ENCODE results near the gene HGFAC.
"Not testable (repeated sequence)": the region's sequence is repeated elsewhere in the genome, so short reads cannot be mapped to it uniquely, and the experiment has no call there.

Gene HGFAC

GRCh38 chr4:3406021-3406420 lies 35.7 kb upstream of the HGFAC start:
- peaks cover 2% of the 10 kb centered on the region for H3K4me1 Mint-ChIP-seq
- no peak overlapping the region for H3K27ac Mint-ChIP-seq (ENCODE audit: low read depth)
- no peaks in the 10 kb centered on the region for H3K36me3 Mint-ChIP-seq (ENCODE audit: insufficient read depth)
- ATAC-seq (replicated peaks; ENCODE audit: extremely low read depth, poor library complexity, severe bottlenecking) (no peak), DNase-seq (ENCODE audit: low spot score in 2 of 2) (no peak)
- H3K9me3 Mint-ChIP-seq = no peaks in the 10 kb centered on the region
- no peak overlapping the region for H3K4me3 Mint-ChIP-seq
- no peaks in the 10 kb centered on the region for H3K27me3 Mint-ChIP-seq

GRCh38 chr4:3406431-3406830 lies 35.3 kb upstream of the HGFAC start:
- Mint-ChIP-seq H3K4me3 (no peak overlapping the region), H3K36me3 (ENCODE audit: insufficient read depth) (no peaks in the 10 kb centered on the region)

GRCh38 chr4:3407171-3407771 lies 34.5 kb upstream of the HGFAC start:
- Mint-ChIP-seq H3K4me1 (peaks cover 4% of the 10 kb centered on the region), H3K27ac (ENCODE audit: low read depth) (no peak overlapping the region), H3K9me3 (no peaks in the 10 kb centered on the region), H3K36me3 (ENCODE audit: insufficient read depth) (no peaks in the 10 kb centered on the region), H3K27me3 (no peaks in the 10 kb centered on the region), H3K4me3 (no peak overlapping the region)
- ATAC-seq (replicated peaks; ENCODE audit: extremely low read depth, poor library complexity, severe bottlenecking) (no peak), DNase-seq (ENCODE audit: low spot score in 2 of 2) (no peak)

More at GRCh38 chr4:3406431-3406830, 35.3 kb upstream of the HGFAC start:
- no peak for ATAC-seq (replicated peaks; ENCODE audit: extremely low read depth, poor library complexity, severe bottlenecking)
- Mint-ChIP-seq H3K9me3 (no peaks in the 10 kb centered on the region), H3K4me1 (peaks cover 4% of the 10 kb centered on the region), H3K27ac (ENCODE audit: low read depth) (no peak overlapping the region), H3K27me3 (no peaks in the 10 kb centered on the region)
- DNase-seq (ENCODE audit: low spot score in 2 of 2) = no peak

GRCh38 chr4:3407930-3408792 lies 33.6 kb upstream of the HGFAC start:
- Mint-ChIP-seq H3K9me3 (no peaks in the 10 kb centered on the region), H3K4me1 (peaks cover 4% of the 10 kb centered on the region), H3K27me3 (no peaks in the 10 kb centered on the region), H3K27ac (ENCODE audit: low read depth) (no peak overlapping the region), H3K36me3 (ENCODE audit: insufficient read depth) (no peaks in the 10 kb centered on the region), H3K4me3 (no peak overlapping the region)
- DNase-seq (ENCODE audit: low spot score in 2 of 2) (no peak), ATAC-seq (replicated peaks; ENCODE audit: extremely low read depth, poor library complexity, severe bottlenecking) (no peak)

GRCh38 chr4:3408793-3409330 lies 32.9 kb upstream of the HGFAC start:
- ATAC-seq (replicated peaks; ENCODE audit: extremely low read depth, poor library complexity, severe bottlenecking) (no peak), DNase-seq (ENCODE audit: low spot score in 2 of 2) (no peak)
- Mint-ChIP-seq H3K27ac (ENCODE audit: low read depth) (no peak overlapping the region), H3K36me3 (ENCODE audit: insufficient read depth) (no peaks in the 10 kb centered on the region), H3K27me3 (no peaks in the 10 kb centered on the region), H3K4me3 (no peak overlapping the region), H3K9me3 (no peaks in the 10 kb centered on the region), H3K4me1 (peaks cover 4% of the 10 kb centered on the region)

- Mint-ChIP-seq H3K27me3 (no peaks in the 10 kb centered on the region), H3K9me3 (no peaks in the 10 kb centered on the region), H3K4me3 (no peak overlapping the region), H3K4me1 (peaks cover 4% of the 10 kb centered on the region), H3K27ac (ENCODE audit: low read depth) (no peak overlapping the region), H3K36me3 (ENCODE audit: insufficient read depth) (no peaks in the 10 kb centered on the region)
- DNase-seq (ENCODE audit: low spot score in 2 of 2) = no peak
- ATAC-seq (replicated peaks; ENCODE audit: extremely low read depth, poor library complexity, severe bottlenecking) = no peak
Measured at GRCh38 chr4:3409571-3410091, 32.1 kb upstream of the HGFAC start.

- Mint-ChIP-seq H3K27ac (ENCODE audit: low read depth) (no peak overlapping the region), H3K36me3 (ENCODE audit: insufficient read depth) (no peaks in the 10 kb centered on the region), H3K27me3 (no peaks in the 10 kb centered on the region), H3K4me1 (peaks cover 4% of the 10 kb centered on the region), H3K4me3 (no peak overlapping the region), H3K9me3 (no peaks in the 10 kb centered on the region)
- DNase-seq (ENCODE audit: low spot score in 2 of 2) (no peak), ATAC-seq (replicated peaks; ENCODE audit: extremely low read depth, poor library complexity, severe bottlenecking) (no peak)
Measured at GRCh38 chr4:3410401-3411135, 31.2 kb upstream of the HGFAC start.

- not testable (repeated sequence) for H3K4me3 Mint-ChIP-seq; H3K9me3 Mint-ChIP-seq; H3K4me1 Mint-ChIP-seq; DNase-seq (ENCODE audit: low spot score in 2 of 2); H3K27ac Mint-ChIP-seq (ENCODE audit: low read depth); H3K27me3 Mint-ChIP-seq; ATAC-seq (replicated peaks; ENCODE audit: extremely low read depth, poor library complexity, severe bottlenecking); H3K36me3 Mint-ChIP-seq (ENCODE audit: insufficient read depth)
Measured at GRCh38 chr4:3411190-3411589, 30.6 kb upstream of the HGFAC start.

GRCh38 chr4:3411676-3412075 lies 30.1 kb upstream of the HGFAC start:
- Mint-ChIP-seq H3K4me3 (no peak overlapping the region), H3K9me3 (no peaks in the 10 kb centered on the region), H3K4me1 (peaks cover 4% of the 10 kb centered on the region), H3K27ac (ENCODE audit: low read depth) (no peak overlapping the region), H3K27me3 (no peaks in the 10 kb centered on the region), H3K36me3 (ENCODE audit: insufficient read depth) (no peaks in the 10 kb centered on the region)
- ATAC-seq (replicated peaks; ENCODE audit: extremely low read depth, poor library complexity, severe bottlenecking) (no peak), DNase-seq (ENCODE audit: low spot score in 2 of 2) (no peak)

GRCh38 chr4:3412257-3413020 lies 29.3 kb upstream of the HGFAC start:
- no peak overlapping the region for H3K27ac Mint-ChIP-seq (ENCODE audit: low read depth)
- no peaks in the 10 kb centered on the region for H3K9me3 Mint-ChIP-seq
- peaks cover 4% of the 10 kb centered on the region for H3K4me1 Mint-ChIP-seq
- DNase-seq (ENCODE audit: low spot score in 2 of 2) (no peak), ATAC-seq (replicated peaks; ENCODE audit: extremely low read depth, poor library complexity, severe bottlenecking) (no peak)
- no peaks in the 10 kb centered on the region for H3K27me3 Mint-ChIP-seq
- no peak overlapping the region for H3K4me3 Mint-ChIP-seq
- H3K36me3 Mint-ChIP-seq (ENCODE audit: insufficient read depth) = peaks cover 3% of the 10 kb centered on the region

GRCh38 chr4:3413217-3413671 lies 28.5 kb upstream of the HGFAC start:
- peaks cover 4% of the 10 kb centered on the region for H3K4me1 Mint-ChIP-seq
- H3K4me3 Mint-ChIP-seq = no peak overlapping the region
- peaks cover 5% of the 10 kb centered on the region for H3K36me3 Mint-ChIP-seq (ENCODE audit: insufficient read depth)
- H3K9me3 Mint-ChIP-seq = no peaks in the 10 kb centered on the region
- ATAC-seq (replicated peaks; ENCODE audit: extremely low read depth, poor library complexity, severe bottlenecking) (no peak), DNase-seq (ENCODE audit: low spot score in 2 of 2) (no peak)
- no peak overlapping the region for H3K27ac Mint-ChIP-seq (ENCODE audit: low read depth)
- H3K27me3 Mint-ChIP-seq = no peaks in the 10 kb centered on the region

All from central memory CD8-positive, alpha-beta T cell (primary cell).